Middle frontal gyrus (tissue), 1 donor: ENCODE data around the gene CRY1.
"Not testable (repeated sequence)": the region's sequence is repeated elsewhere in the genome, so short reads cannot be mapped to it uniquely, and the experiment has no call there.

Experiments used
- DNase-seq: peaks from one replicate; pipeline ENCODE4 v3.0.0-alpha.2; 2015; ENCODE audit warnings: low spot score; ENCODE audit errors: extremely low spot score

CRY1 gene

GRCh38 chr12:107108995-107109508 lies 15.7 kb upstream of the CRY1 start:
- no peak for DNase-seq

- not testable (repeated sequence) for DNase-seq
Measured at GRCh38 chr12:107108366-107108765, 15.0 kb upstream of the CRY1 start.

- no peak for DNase-seq
Measured at GRCh38 chr12:107107381-107107780, 14.0 kb upstream of the CRY1 start.

GRCh38 chr12:107106241-107107025 lies 13.1 kb upstream of the CRY1 start:
- DNase-seq, result no peak

GRCh38 chr12:107105410-107105703 lies 12.0 kb upstream of the CRY1 start:
- DNase-seq, result no peak

GRCh38 chr12:107103516-107103915 lies 10.2 kb upstream of the CRY1 start:
- DNase-seq, result no peak

GRCh38 chr12:107103097-107103496 lies 9.7 kb upstream of the CRY1 start:
- no peak for DNase-seq

GRCh38 chr12:107102294-107102693 lies 8.9 kb upstream of the CRY1 start:
- DNase-seq, result no peak

GRCh38 chr12:107101651-107102050 lies 8.3 kb upstream of the CRY1 start:
- no peak for DNase-seq

GRCh38 chr12:107099917-107100316 lies 6.6 kb upstream of the CRY1 start:
- no peak for DNase-seq

- DNase-seq, result no peak
Measured at GRCh38 chr12:107096571-107096970, 3.2 kb upstream of the CRY1 start.

GRCh38 chr12:107094183-107094448 lies 767 bp upstream of the CRY1 start:
- DNase-seq, result no peak

GRCh38 chr12:107092669-107093416 lies 506 bp downstream of the CRY1 start:
- DNase-seq, result no peak

GRCh38 chr12:107091989-107092641 lies 1.2 kb downstream of the CRY1 start:
- peak; percentile 56 for DNase-seq

GRCh38 chr12:107091381-107091780 lies 2.0 kb downstream of the CRY1 start:
- DNase-seq, result no peak

GRCh38 chr12:107090711-107091110 lies 2.6 kb downstream of the CRY1 start:
- no peak for DNase-seq

- DNase-seq, result no peak
Measured at GRCh38 chr12:107088912-107089311, 4.4 kb downstream of the CRY1 start.

- DNase-seq, result no peak
Measured at GRCh38 chr12:107086314-107086713, 7.0 kb downstream of the CRY1 start.

- no peak for DNase-seq
Measured at GRCh38 chr12:107081778-107082177, 11.6 kb downstream of the CRY1 start.

GRCh38 chr12:107080299-107080698 lies 13.1 kb downstream of the CRY1 start:
- DNase-seq, result no peak

GRCh38 chr12:107079172-107080011 lies 14.0 kb downstream of the CRY1 start:
- DNase-seq, result no peak

- not testable (repeated sequence) for DNase-seq
Measured at GRCh38 chr12:107073266-107073665, 20.1 kb downstream of the CRY1 start.
